Spleen (tissue), 11 donors: ENCODE data around the gene XYLT1. TPM values are rescaled to one million over a fixed set of nuclear protein-coding genes. Genes with fewer than 3 reads are reported as not detected.

Source experiments
- DNase-seq: peaks from one replicate; pipeline ENCODE4 v3.0.0-alpha.2; 2020
- H3K27ac ChIP-seq, 8 donors: fragments of 200-600 bp; sonication (generic) in 7 of 8; 1 replicate in 4 of 8; 2 replicates in 4 of 8; pipeline versions ENCODE4 v1.5.0 to v1.8.0; 2016 to 2021; ENCODE audit warnings: inconsistent platforms in 4 of 8, mild to moderate bottlenecking in 4 of 8, moderate library complexity in 1 of 8
- H3K27me3 ChIP-seq, 7 donors: fragments of 200-600 bp; sonication (generic) in 6 of 7; replicated peaks in 1 of 7; 1 replicate in 4 of 7; 2 replicates in 3 of 7; pipeline versions ENCODE4 v1.5.0 to v1.8.0; 2016 to 2021; ENCODE audit warnings: inconsistent platforms in 3 of 7, mild to moderate bottlenecking in 1 of 7
- H3K36me3 ChIP-seq, 6 donors: fragments of 200-600 bp; sonication (generic) in 5 of 6; 1 replicate in 4 of 6; 2 replicates in 2 of 6; pipeline versions ENCODE4 v1.5.0 to v1.8.0; 2016 to 2021; ENCODE audit warnings: inconsistent platforms in 2 of 6
- H3K4me1 ChIP-seq, 6 donors: fragments of 200-600 bp; sonication (generic) in 5 of 6; 1 replicate in 3 of 6; 2 replicates in 3 of 6; pipeline versions ENCODE4 v1.5.0 to v1.8.0; 2016 to 2021; ENCODE audit warnings: inconsistent platforms in 3 of 6
- H3K4me3 ChIP-seq, 8 donors: fragments of 200-600 bp; sonication (generic) in 7 of 8; 1 replicate in 4 of 8; 2 replicates in 4 of 8; pipeline versions ENCODE4 v1.5.0 to v1.8.0; 2016 to 2021; ENCODE audit warnings: inconsistent platforms in 4 of 8, mild to moderate bottlenecking in 4 of 8, moderate library complexity in 2 of 8
- H3K9me3 ChIP-seq, 8 donors: fragments of 200-600 bp; sonication (generic) in 7 of 8; 1 replicate in 4 of 8; 2 replicates in 4 of 8; pipeline versions ENCODE4 v1.5.0 to v1.8.0; 2016 to 2021; ENCODE audit warnings: inconsistent platforms in 4 of 8
- CTCF ChIP-seq, 11 experiments: fragments of 200-600 bp in 7 of 11; fragments of 450-650 bp in 4 of 11; sonication (generic) in 4 of 11; IDR thresholded peaks in 8 of 11; conservative IDR thresholded peaks in 3 of 11; 1 replicate in 7 of 11; 2 replicates in 4 of 11; pipeline versions ENCODE4 v1.4.0 to v1.8.0; 2016 to 2021; ENCODE audit warnings: antibody characterized with exemption in 11 of 11, inconsistent platforms in 4 of 11, mild to moderate bottlenecking in 1 of 11
- POLR2A ChIP-seq, 3 donors: fragments of 450-650 bp; IDR thresholded peaks; one replicate each; pipeline ENCODE4 v1.5.1; 2017; ENCODE audit warnings: antibody characterized with exemption in 3 of 3, mild to moderate bottlenecking in 1 of 3
- POLR2AphosphoS5 ChIP-seq, 3 donors: sonication (generic); formaldehyde crosslinking; IDR thresholded peaks; one replicate each; pipeline ENCODE4 v1.5.1; 2017; ENCODE audit warnings: antibody characterized with exemption in 3 of 3
- WGBS, 5 donors: extraction: QIAGEN DNeasy Blood & Tissue Kit in 3 of 5; methylation state at CpG; one replicate each; pipeline versions ENCODE4 v1.1.5 to v1.1.7; 2013 to 2018; 5-methylcytosine and 5-hydroxymethylcytosine counted together
- intact Hi-C: fragments of 100-400 bp; cut with DNase I; formaldehyde crosslinking; loops from one replicate; pipeline ENCODE4 v1.15.0; 2023; ENCODE audit warnings: low total_unique reads
- polyA plus RNA-seq, 3 donors: library from polyadenylated mRNA; stranded (reverse); fragments of 200-250 nt; gene quantifications; one replicate each; pipeline ENCODE4 v1.2.1, GENCODE V29; 2013
- total RNA-seq, 7 donors: library from RNA; depleted of rRNA in 3 of 7; stranded (reverse); fragments of >200 nt in 3 of 7; fragmentation: NEBNext Ultra II Directional in 4 of 7; extraction: Animal tissue kit (Norgen Biotek cat#: 25700) in 4 of 7; gene quantifications; one replicate each; pipeline versions ENCODE4 v1.1.0 to v1.2.1, GENCODE V29; 2016 to 2021
- donor health status: healthy with polysubstance abuse.
- donor health status: DM: no; HTN: no; CAD: no; lungs with moderate emphysema.
- donor health status: DM: no; HTN: no; CAD: no.
- donor health status: Bipolar disorder and iron deficiency.
- donor health status: healthy.
- donor health status: DM: no; HTN: no; CAD: no.
- donor health status: DM: yes; HTN: yes; CAD: no.

XYLT1 gene
- total and polyA plus RNA-seq, 10 donors = 2.1 to 40.7 (median 23.5) TPM

GRCh38 chr16:17380613-17381012 is 90.1 kb downstream of the XYLT1 start:
- Histone ChIP-seq H3K4me1 (peaks cover 32 to 98% (median 70%) of the 10 kb centered on the region in 6 donors), H3K36me3 (no peaks in the 10 kb centered on the region), H3K27me3 (no peaks in the 10 kb centered on the region), H3K4me3 (no peak overlapping the region), H3K9me3 (no peaks in the 10 kb centered on the region), H3K27ac (peak overlapping the region in 4 of 8 donors; percentile 3 to 81 (median 48))
- intact Hi-C loops = no loop called here
- DNase-seq = no peak
- 30 to 55% (median 40%) methylated on average over 3 of the region's 3 CpGs for WGBS, 5 donors
- TF ChIP-seq POLR2AphosphoS5 (IDR thresholded peaks at IDR 0.05) = peak in 1 of 3 donors; percentile 33
- no peak for TF ChIP-seq CTCF (IDR thresholded peaks at IDR 0.05 in 8 of 11, conservative IDR thresholded peaks at IDR 0.05 in 3 of 11)

- intact Hi-C loops = no loop called here
- Histone ChIP-seq H3K9me3 (no peaks in the 10 kb centered on the region), H3K4me3 (no peak overlapping the region), H3K4me1 (peaks cover 32 to 100% (median 77%) of the 10 kb centered on the region in 6 donors), H3K27ac (peak overlapping the region in 7 of 8 donors; percentile 35 to 87 (median 76)), H3K36me3 (no peaks in the 10 kb centered on the region), H3K27me3 (no peaks in the 10 kb centered on the region)
- no peak for DNase-seq
- WGBS, 5 donors = 38 to 57% (median 42%) methylated on average over 7 of the region's 7 CpGs
- TF ChIP-seq POLR2AphosphoS5 (IDR thresholded peaks at IDR 0.05) (no peak), POLR2A (IDR thresholded peaks at IDR 0.05) (no peak), CTCF (IDR thresholded peaks at IDR 0.05 in 8 of 11, conservative IDR thresholded peaks at IDR 0.05 in 3 of 11) (no peak)
Observed at GRCh38 chr16:17379121-17379571, 91.6 kb downstream of the XYLT1 start.

- 44 to 49% (median 45%) methylated on average over 10 to 11 of the region's 11 CpGs for WGBS, 5 donors
- Histone ChIP-seq H3K27me3 (no peaks in the 10 kb centered on the region), H3K27ac (peak overlapping the region; percentile 46 to 87 (median 78)), H3K4me1 (peaks cover 22 to 96% (median 64%) of the 10 kb centered on the region in 6 donors), H3K4me3 (peak overlapping the region in 1 of 8 donors; percentile 31), H3K9me3 (no peaks in the 10 kb centered on the region), H3K36me3 (no peaks in the 10 kb centered on the region)
- intact Hi-C loops = no loop called here
- DNase-seq = no peak
- TF ChIP-seq POLR2A (IDR thresholded peaks at IDR 0.05) (no peak), POLR2AphosphoS5 (IDR thresholded peaks at IDR 0.05) (peak in 1 of 3 donors; percentile 41)
Observed at GRCh38 chr16:17377360-17378324, 93.1 kb downstream of the XYLT1 start.

GRCh38 chr16:17375461-17376304 is 95.1 kb downstream of the XYLT1 start:
- WGBS, 5 donors = 40 to 47% (median 47%) methylated on average over 14 to 17 of the region's 17 CpGs
- H3K27ac ChIP-seq = peak overlapping the region in 3 of 8 donors; percentile 70 to 81 (median 80)
- no peak for DNase-seq

More at GRCh38 chr16:17375461-17376304, 95.1 kb downstream of the XYLT1 start:
- intact Hi-C loops = no loop called here
- peaks cover 35 to 96% (median 68%) of the 10 kb centered on the region in 6 donors for H3K4me1 ChIP-seq
- H3K4me3 ChIP-seq = no peak overlapping the region
- no peaks in the 10 kb centered on the region for H3K9me3 ChIP-seq
- no peaks in the 10 kb centered on the region for H3K36me3 ChIP-seq
- TF ChIP-seq POLR2AphosphoS5 (IDR thresholded peaks at IDR 0.05) (peak in 2 of 3 donors; percentile 33 to 51), POLR2A (IDR thresholded peaks at IDR 0.05) (no peak), CTCF (IDR thresholded peaks at IDR 0.05 in 8 of 11, conservative IDR thresholded peaks at IDR 0.05 in 3 of 11) (peak in 2 of 11 experiments; percentile 15 to 18)
- H3K27me3 ChIP-seq = no peaks in the 10 kb centered on the region
